Germinal center (tissue), 1 donor: ENCODE measurements around the gene AIP.
"Not testable (repeated sequence)": the region's sequence is repeated elsewhere in the genome, so short reads cannot be mapped to it uniquely, and the experiment has no call there.

Source experiments
- DNase-seq: peaks from one replicate; pipeline ENCODE4 v3.0.0; 2012; ENCODE audit warnings: mixed read lengths, low spot score

Gene AIP

GRCh38 chr11:67468759-67469507 is 13.9 kb upstream of the AIP start, which contains the start of gene TMEM134:
TMEM134 (minus strand) TSS chr11:67469251; CDS start chr11:67469192, 59 bp downstream.
- peak; percentile 91 for DNase-seq

GRCh38 chr11:67469508-67469811 is 13.4 kb upstream of the AIP start:
- DNase-seq, result no peak

GRCh38 chr11:67470337-67471002 is 12.4 kb upstream of the AIP start:
- no peak for DNase-seq

GRCh38 chr11:67472882-67473281 is 9.9 kb upstream of the AIP start:
- DNase-seq, result no peak

DNA sequence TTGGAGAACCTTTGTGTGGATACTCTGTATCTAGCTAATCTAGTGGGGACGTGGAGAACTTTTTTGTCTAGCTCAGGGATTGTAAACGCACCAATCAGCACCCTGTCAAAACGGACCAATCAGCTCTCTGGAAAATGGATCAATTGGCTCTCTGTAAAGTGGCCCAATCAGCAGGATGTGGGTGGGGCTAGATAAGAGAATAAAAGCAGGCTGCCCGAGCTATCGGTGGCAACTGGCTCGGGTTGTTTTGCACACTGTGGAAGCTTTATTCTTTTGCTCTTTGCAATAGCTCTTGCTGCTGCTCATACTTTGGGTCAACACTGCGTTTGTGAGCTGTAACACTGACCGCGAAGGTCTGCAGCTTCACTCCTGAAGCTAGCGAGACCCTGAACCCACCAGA is 6.1 kb upstream of the AIP start:
- not testable (repeated sequence) for DNase-seq

DNA sequence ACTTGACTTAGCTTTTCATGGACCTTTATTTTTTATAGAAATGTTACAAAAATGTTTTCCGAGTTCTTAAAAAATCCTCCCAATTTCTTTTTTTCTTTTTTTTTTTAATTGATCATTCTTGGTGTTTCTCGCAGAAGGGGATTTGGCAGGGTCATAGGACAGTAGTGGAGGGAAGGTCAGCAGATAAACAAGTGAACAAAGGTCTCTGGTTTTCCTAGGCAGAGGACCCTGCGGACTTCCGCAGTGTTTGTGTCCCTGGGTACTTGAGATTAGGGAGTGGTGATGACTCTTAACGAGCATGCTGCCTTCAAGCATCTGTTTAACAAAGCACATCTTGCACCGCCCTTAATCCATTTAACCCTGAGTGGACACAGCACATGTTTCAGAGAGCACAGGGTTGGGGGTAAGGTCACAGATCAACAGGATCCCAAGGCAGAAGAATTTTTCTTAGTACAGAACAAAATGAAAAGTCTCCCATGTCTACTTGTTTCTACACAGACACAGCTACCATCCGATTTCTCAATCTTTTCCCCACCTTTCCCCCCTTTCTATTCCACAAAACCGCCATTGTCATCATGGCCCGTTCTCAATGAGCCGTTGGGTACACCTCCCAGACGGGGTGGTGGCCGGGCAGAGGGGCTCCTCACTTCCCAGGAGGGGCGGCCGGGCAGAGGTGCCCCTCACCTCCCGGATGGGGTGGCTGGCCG is 5.3 kb upstream of the AIP start:
- not testable (repeated sequence) for DNase-seq

GRCh38 chr11:67482275-67482826 is 475 bp upstream of the AIP start:
- no peak for DNase-seq

- peak; percentile 31 for DNase-seq
Measured at GRCh38 chr11:67483831-67484665, 1.2 kb downstream of the AIP start.

- DNase-seq, result peak; percentile 59
Measured at GRCh38 chr11:67484847-67485311, 2.1 kb downstream of the AIP start.

DNA sequence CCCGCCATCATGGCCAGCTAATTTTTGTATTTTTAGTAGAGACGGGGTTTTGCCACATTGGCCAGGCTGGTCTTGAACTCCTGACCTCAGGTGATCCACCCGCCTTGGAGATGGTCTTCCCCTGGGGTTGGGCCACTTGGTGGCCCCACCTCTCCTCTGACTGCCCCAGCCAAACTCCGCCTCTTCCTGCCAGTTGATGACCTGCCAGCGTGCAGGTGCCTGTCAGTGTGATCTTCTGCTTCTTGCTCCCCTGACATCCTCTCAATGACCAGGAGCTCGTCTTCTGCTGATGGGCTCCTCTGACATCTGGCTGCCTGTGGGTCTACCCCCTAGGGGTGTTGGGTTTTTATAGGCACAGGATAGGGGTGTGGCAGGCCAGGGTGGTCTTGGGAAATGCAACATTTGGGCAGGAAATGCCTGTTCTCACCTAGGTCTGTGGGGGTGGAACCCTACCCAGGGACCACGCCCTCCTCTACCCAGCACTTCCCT is 3.1 kb downstream of the AIP start:
- DNase-seq, result peak; percentile 66

GRCh38 chr11:67486481-67487195 is 3.8 kb downstream of the AIP start:
- DNase-seq, result peak; percentile 32

DNA sequence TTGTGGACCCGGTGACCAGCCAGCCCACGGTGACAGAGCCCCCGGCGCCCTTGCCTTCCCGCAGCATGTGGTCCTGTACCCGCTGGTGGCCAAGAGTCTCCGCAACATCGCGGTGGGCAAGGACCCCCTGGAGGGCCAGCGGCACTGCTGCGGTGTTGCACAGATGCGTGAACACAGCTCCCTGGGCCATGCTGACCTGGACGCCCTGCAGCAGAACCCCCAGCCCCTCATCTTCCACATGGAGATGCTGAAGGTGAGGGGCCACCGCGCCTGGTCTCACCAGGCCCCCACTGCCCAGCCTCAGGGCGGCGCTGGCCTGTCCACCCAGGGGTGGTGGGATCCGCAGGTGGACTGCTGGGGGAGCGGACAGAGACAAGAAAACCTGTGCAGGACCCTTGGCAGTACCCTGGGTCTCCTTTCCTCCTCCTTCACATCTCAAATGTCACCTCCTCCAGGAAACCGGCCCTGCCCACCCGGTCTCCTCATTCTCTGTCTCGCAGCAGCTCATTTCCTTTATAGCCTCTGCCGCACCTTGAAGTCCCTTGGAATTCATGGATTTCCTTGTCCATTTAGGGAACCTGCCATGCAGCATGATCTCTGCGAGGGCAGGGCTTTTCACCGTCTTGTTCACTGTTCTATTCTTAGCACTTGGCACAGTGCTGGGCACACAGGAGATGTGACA is 6.5 kb downstream of the AIP start:
- DNase-seq, result no peak

DNA sequence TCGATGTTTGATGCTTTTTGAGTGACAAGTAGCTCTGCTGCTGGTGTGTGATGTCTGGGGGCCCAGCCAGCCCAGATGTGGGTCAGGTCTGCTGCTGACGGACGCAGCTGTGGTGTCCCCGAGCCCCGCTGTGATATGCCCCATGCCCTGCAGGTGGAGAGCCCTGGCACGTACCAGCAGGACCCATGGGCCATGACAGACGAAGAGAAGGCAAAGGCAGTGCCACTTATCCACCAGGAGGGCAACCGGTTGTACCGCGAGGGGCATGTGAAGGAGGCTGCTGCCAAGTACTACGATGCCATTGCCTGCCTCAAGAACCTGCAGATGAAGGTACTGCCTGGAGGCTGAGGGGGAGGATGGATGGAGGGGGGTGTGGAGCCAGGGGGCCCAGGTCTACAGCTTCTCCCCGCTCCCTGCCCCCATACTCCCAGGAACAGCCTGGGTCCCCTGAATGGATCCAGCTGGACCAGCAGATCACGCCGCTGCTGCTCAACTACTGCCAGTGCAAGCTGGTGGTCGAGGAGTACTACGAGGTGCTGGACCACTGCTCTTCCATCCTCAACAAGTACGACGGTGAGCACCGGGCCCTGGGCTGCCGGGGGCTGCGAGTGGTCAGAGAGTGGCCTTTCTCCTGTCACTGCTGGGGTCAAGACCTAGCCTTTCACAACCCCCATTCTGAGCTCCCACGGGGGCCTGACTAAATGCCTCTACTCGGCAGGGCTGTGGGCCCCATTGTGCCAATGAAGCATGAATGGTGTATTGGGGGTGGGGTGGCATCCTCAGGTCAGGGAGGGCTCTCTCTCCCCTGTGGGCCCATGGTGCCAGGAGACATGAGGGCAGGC is 7.3 kb downstream of the AIP start:
- DNase-seq, result no peak

DNA sequence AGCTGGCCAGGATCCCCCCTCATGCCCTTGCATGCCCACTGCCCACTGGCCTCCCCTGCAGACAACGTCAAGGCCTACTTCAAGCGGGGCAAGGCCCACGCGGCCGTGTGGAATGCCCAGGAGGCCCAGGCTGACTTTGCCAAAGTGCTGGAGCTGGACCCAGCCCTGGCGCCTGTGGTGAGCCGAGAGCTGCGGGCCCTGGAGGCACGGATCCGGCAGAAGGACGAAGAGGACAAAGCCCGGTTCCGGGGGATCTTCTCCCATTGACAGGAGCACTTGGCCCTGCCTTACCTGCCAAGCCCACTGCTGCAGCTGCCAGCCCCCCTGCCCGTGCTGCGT is 7.9 kb downstream of the AIP start:
- DNase-seq, result no peak

DNA sequence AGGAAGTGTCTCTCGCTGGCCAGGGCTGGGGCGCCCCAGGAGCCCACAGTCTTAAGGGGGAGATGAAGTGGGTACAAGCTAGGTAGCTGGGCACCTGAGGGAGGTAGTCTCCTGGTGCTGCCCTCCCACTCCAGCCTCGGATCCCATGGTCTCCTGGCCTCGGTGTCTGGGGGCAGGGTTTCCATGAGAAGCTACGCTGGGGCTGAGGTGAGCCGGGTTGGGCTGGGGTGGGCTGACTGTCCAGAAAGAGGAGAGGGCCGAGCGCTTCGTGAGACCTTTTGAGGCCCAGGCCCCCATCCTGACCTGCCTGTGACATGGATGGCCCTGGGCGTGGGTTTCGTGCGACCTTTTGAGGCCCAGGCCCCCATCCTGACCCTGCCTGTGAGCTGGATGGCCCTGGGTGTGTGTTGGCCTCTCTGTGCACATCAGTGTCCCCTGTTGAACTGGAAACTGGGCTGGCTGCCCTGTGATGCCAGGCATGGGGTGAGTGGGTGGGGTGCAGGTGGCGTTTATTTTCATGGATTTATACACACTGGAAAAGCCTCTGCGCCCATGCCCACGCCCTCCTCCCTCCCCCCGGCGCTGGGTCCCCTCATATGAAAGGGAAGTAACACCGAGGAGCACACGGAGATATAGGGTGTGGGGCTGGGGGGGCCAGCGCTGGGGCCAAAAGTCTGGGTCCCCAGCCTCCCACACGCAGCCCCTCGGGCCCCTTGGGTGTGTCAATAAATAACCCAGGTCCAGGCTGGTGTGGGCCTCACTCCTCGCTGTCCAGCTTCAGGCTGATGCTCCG is 8.6 kb downstream of the AIP start:
- DNase-seq, result no peak

DNA sequence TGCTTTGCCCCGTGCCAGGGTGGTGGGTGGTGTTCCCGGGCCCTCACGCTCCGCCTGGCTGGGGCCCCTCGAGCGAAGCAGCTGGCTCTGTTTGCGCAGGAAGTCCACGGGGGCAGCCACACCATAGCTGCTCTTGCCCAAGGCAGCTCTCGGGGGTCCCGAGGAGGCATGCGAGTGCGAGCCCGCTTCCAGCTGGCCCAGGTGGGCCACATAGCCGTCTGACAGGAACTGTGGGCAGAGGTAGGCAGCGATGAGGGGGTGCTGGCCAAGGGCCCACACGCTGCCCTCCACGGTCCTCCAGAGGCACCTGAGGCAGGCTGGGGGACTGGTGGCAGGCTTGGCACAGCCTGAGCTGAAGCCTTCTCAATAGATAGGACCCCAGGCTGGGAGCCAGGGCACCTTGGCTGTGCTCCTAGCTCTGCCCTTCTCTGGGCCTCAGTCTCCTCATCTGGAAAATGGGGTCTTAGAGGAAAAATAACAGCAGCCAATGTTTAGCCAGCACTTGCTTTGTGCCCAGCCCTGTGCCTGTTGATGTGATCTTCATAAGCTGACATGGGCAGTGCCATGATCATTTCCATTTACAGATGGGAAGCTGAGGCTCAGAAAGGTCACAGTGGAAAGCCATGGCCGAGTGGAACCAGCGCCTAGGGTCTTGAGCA is 9.4 kb downstream of the AIP start:
- no peak for DNase-seq

DNA sequence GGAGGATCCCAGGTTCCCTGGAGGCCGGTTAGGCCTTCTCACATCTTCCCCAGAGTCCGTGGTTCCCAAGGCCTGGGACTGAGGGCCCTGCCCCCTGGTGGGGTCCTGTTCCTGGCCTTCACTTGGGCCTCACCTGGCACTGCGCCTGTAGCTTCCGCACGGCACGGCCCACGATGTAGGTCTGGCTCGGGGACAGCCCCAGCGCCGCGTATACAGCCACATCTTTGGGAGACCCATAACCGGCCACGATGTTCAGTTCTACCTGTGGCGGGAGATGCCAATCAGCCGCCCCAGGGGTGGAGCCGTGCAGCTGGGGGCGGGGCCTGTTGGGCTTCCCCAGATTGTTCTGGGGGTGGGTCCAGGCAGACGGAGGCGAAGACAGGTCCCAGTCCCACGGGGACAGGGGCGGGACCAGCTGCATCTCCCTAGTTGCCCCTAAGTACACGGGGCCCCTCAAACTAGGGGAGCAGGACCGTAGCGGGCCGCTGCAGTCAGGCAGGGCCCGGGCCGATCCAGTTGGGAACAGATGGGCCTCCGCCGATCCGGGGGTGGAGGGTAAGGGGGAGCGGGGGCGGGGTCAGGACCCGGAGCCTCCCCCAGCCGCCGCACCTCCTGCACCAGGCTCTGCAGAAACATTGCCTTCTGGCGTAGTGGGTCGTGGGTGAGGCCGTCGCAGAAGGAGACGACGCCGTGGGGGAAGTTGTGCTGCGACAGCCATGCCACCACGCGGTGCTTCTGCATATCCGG is 10.1 kb downstream of the AIP start:
- peak; percentile 30 for DNase-seq
